Lower leg skin (tissue), 4 donors: ENCODE measurements around the gene ASMTL. TPM values are rescaled to one million over a fixed set of nuclear protein-coding genes. Genes with fewer than 3 reads are reported as not detected.
"Not testable (repeated sequence)": the region's sequence is repeated elsewhere in the genome, so short reads cannot be mapped to it uniquely, and the experiment has no call there.

Source experiments
- DNase-seq, 2 donors: peaks; one replicate each; pipeline ENCODE4 v3.0.0-alpha.2; 2019; ENCODE audit warnings: low spot score in 2 of 2
- H3K4me3 ChIP-seq: fragments of 200-600 bp; sonication (generic); 2 replicates; pipeline ENCODE4 v1.5.1; 2017; ENCODE audit warnings: mild to moderate bottlenecking, low read depth; ENCODE audit not compliant: poor library complexity, severe bottlenecking
- POLR2A ChIP-seq, 2 donors: fragments of 450-650 bp; IDR thresholded peaks; one replicate each; pipeline ENCODE4 v1.6.1; 2016 to 2017; ENCODE audit warnings: antibody characterized with exemption in 2 of 2, mild to moderate bottlenecking in 1 of 2, moderate library complexity in 1 of 2
- WGBS, 2 donors: methylation state at CpG; one replicate each; pipeline ENCODE4 v1.1.5; 2018; 5-methylcytosine and 5-hydroxymethylcytosine counted together
- intact Hi-C: fragments of 100-400 bp; cut with DNase I; formaldehyde crosslinking; loops from one replicate; pipeline ENCODE4 v1.15.0; 2023; ENCODE audit warnings: low total_unique reads
- total RNA-seq, 4 donors: library from RNA; depleted of rRNA; stranded (reverse); fragments of >200 nt; gene quantifications; one replicate each; pipeline ENCODE4 v1.1.0, GENCODE V29; 2016
- TF ChIP-seq, protein P1 (sequence below), 3 donors: fragments of 450-650 bp; IDR thresholded peaks; one replicate each; pipeline ENCODE4 v1.5.1; 2016; ENCODE audit warnings: antibody characterized with exemption in 3 of 3, mild to moderate bottlenecking in 3 of 3, moderate library complexity in 2 of 3

Gene ASMTL
- total RNA-seq, 4 donors from 2014 or later = 24.8 to 35.9 (median 30.1) TPM

DNA sequence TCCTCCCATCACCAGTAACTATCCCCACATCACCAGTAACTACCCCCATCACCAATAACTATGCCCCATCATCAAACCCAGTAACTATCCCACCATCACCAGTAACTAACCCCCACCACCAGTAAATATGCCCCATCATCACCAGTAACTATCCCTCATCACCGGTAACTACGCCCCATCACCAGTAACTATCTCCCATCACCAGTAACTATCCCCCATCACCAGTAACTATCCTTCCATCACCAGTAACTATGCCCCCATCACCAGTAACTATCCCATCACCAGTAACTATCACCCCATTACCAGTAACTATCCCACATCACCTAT, 2.9 kb downstream of the ASMTL start:
- no peak overlapping the region for H3K4me3 ChIP-seq
- intact Hi-C loops = loop anchor here (10.0 kb wide), 1 partner anchor 1145 kb away; no protein-coding TSS in a partner anchor
- no peak for DNase-seq
- 88 to 99% methylated on average over 2 of the region's 2 CpGs for WGBS, 2 donors
- no peak for TF ChIP-seq POLR2A (IDR thresholded peaks at IDR 0.05)
- TF ChIP-seq, protein P1, sequence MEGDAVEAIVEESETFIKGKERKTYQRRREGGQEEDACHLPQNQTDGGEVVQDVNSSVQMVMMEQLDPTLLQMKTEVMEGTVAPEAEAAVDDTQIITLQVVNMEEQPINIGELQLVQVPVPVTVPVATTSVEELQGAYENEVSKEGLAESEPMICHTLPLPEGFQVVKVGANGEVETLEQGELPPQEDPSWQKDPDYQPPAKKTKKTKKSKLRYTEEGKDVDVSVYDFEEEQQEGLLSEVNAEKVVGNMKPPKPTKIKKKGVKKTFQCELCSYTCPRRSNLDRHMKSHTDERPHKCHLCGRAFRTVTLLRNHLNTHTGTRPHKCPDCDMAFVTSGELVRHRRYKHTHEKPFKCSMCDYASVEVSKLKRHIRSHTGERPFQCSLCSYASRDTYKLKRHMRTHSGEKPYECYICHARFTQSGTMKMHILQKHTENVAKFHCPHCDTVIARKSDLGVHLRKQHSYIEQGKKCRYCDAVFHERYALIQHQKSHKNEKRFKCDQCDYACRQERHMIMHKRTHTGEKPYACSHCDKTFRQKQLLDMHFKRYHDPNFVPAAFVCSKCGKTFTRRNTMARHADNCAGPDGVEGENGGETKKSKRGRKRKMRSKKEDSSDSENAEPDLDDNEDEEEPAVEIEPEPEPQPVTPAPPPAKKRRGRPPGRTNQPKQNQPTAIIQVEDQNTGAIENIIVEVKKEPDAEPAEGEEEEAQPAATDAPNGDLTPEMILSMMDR (IDR thresholded peaks at IDR 0.05) = no peak

DNA sequence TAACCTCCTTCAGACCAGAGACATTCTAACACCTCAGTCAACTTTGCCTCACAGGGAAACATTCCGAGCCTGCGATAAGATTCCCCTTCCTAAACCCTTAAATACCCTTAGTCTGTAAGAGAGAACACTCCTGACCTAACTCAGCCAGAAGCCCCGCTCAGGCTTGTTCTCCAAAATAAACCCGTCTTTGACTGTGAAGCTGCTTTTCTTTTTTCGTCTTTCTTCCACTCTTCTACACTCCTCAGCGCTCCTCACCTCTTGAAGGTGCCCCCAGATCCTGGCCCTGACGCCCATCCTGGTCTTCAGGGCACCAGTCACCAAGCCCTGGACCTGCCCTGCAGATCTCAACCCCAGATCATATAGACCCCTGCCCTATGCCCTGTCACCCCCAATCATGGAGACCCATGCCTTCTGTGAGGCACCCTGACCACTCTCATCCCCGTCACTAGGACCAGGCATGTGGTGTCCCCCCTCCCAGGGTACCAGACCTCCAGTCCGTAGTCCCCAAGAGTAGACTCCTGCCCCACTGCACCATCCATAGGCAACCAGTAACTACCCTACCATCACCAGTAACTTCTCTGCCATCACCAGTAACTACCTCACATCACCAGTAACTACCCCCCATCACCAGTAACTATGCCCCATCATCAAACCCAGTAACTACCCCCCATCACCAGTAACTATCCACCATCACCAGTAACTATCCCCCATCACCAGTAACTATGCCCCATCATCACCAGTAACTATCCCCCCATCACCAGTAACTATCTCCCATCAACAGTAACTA, 3.5 kb downstream of the ASMTL start:
- DNase-seq = peak in 1 of 2 donors; percentile 77
- 86 to 92% methylated on average over 9 of the region's 9 CpGs for WGBS, 2 donors
- H3K4me3 ChIP-seq = no peak overlapping the region
- no peak for TF ChIP-seq POLR2A (IDR thresholded peaks at IDR 0.05)
- TF ChIP-seq, protein P1 (IDR thresholded peaks at IDR 0.05) = no peak
- intact Hi-C loops = no loop called here

- intact Hi-C loops, H3K4me3 ChIP-seq: not testable (repeated sequence)
- peak in 1 of 2 donors; percentile 21 for DNase-seq
- WGBS, 2 donors = 95 to 99% methylated on average over 5 of the region's 5 CpGs
Measured at GRCh38 chrX:1448573-1449001, 4.1 kb downstream of the ASMTL start.

DNA sequence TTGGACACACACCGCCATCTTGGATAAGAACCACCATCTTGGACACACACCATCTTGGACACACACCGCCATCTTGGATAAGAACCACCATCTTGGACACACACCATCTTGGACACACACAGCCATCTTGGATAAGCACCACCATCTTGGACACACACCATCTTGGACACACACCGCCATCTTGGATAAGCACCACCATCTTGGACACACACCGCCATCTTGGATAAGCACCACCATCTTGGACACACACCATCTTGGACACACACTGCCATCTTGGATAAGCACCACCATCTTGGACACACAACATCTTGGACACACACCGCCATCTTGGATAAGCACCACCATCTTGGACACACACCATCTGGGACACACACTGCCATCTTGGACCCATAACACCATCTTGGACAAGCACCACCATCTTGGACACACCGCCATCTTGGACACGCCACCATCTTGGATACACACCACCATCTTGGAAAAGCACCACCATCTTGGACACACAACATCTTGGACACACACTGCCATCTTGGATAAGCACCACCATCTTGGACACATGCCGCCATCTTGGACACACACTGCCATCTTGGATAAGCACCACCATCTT, 4.6 kb downstream of the ASMTL start:
- WGBS, 2 donors = 93 to 94% methylated on average over 8 of the region's 8 CpGs
- DNase-seq = peak in 1 of 2 donors; percentile 31
- H3K4me3 ChIP-seq, intact Hi-C loops: not testable (repeated sequence)

DNA sequence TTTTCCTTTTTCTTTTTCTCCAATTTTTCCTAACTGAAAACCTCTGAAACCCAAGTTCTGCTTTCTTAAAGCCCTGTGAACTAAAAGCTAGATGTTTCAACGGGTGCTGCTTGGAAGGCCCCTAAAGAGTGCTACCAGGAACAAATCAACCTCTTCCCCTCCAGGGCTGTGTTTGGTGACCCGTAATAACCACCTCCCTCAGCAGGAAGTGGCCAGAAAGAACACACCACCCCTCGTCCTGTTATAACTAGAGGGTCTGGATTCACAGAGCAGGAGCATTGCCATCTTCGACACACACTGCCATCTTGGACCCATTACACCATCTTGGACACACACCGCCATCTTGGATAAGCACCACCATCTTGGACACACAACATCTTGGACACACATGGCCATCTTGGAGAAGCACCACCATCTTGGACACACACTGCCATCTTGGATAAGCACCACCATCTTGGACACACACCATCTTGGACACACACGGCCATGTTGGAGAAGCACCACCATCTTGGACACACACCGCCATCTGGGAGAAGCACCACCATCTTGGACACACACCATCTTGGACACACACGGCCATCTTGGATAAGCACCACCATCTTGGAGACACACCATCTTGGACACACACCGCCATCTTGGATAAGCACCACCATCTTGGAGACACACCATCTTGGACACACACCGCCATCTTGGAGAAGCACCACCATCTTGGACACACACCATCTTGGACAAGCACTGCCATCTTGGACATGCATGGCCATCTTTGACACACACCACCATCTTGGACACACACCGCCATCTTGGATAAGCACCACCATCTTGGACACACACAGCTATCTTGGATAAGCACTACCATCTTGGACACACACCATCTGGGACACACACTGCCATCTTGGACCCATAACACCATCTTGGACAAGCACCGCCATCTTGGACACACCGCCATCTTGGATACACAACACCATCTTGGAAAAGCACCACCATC, 5.4 kb downstream of the ASMTL start:
- intact Hi-C loops, H3K4me3 ChIP-seq: not testable (repeated sequence)
- DNase-seq = peak in 1 of 2 donors; percentile 54
- WGBS, 2 donors = 89 to 93% methylated on average over 13 of the region's 13 CpGs

DNA sequence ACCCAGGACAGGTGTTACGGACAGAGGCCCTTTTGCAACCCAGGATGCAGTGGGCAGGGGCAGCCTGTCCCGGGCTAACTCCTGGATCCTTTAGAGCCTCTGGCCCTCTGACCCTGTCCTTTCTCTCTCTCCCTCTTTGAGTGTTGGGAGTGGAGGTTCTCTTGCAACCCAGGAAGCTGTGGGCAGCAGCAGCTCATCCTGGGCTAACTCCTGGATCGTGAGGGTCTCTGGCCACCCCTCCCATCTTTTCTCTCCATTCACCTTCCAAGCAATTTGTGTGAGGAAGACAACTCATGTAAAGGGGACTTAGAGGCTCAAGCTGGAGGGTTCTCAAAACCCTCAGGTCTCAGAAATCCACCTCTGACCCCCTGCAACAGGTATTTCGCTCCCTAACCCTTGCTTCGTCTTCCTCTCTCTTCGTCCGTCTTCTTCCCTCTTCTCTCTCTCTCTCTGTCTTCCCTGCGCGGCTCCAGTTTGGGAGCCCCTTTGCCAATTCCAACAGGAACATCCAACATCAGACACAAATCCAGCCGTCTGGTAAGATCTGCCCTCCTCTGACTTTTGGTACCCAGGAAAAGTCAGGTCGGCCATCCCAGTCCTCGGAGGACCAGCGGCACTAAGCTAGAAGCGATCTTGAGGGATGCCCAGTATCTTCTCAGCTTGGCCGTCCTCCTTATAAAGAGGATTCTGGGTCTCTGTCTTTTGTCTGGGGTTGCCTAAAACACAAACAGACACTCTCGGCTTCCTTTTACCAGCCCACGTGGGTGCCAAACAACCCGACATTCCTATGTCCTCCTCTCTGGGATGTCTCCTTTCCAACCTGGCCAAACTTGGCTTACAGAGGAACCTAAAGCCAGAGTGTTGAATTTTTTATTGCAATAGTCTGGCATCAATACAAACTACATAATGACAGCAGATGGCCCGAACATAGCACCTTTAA, 7.9 kb downstream of the ASMTL start:
- no peak overlapping the region for H3K4me3 ChIP-seq
- peak in 1 of 2 donors; percentile 76 for DNase-seq
- 95 to 97% methylated on average over 19 of the region's 19 CpGs for WGBS, 2 donors
- TF ChIP-seq, protein P1 (IDR thresholded peaks at IDR 0.05) = no peak
- TF ChIP-seq POLR2A (IDR thresholded peaks at IDR 0.05) = no peak
- intact Hi-C loops = no loop called here
